H1 (cell line): ENCODE data around the gene NT5E. TPM values are rescaled to one million over a fixed set of nuclear protein-coding genes. Genes with fewer than 3 reads are reported as not detected.

Experiments
- ASH2L ChIP-seq: fragments of 200-600, 300-600 bp; sonication (generic); IDR thresholded peaks from one replicate; pipeline ENCODE4 v1.7.1; 2017; ENCODE audit warnings: low read length
- YY1 ChIP-seq: IDR thresholded peaks from 2 replicates; pipeline ENCODE4 v1.6.1; 2011; ENCODE audit warnings: low read depth, mild to moderate bottlenecking, low read length
- ZNF274 ChIP-seq: IDR thresholded peaks from 2 replicates; pipeline ENCODE4 v1.7.0; 2012; ENCODE audit warnings: low read length, borderline replicate concordance; ENCODE audit errors: extremely low read depth
- polyA plus RNA-seq, 7 experiments: library from polyadenylated mRNA; depleted of rRNA in 3 of 7; stranded (reverse) in 5 of 7; unstranded in 2 of 7; fragments of >200 nt in 5 of 7; fragments of 200-250 nt in 2 of 7; gene quantifications; 1 replicate in 5 of 7; 2 replicates in 1 of 7; 4 replicates in 1 of 7; pipeline versions ENCODE4 v1.2.1 to v1.2.3, GENCODE V29; 2011 to 2013; ENCODE audit warnings: missing spikeins in 2 of 7, mixed read lengths in 2 of 7
- total RNA-seq: library from RNA; stranded (reverse); fragmentation: NEBNext Ultra II Directional; extraction: Animal tissue kit (Norgen Biotek cat#: 25700); gene quantifications from 2 replicates; pipeline ENCODE4 v1.2.1, GENCODE V29; 2021

The NT5E gene
- total and polyA plus RNA-seq, 2 of the 8 experiments (the other 6 are each of a cell fraction or from before 2014, with no cell fraction given): 0.74 to 1.5 TPM

GRCh38 chr6:85493389-85493788, 43.5 kb downstream of the NT5E start (continued):
- TF ChIP-seq ZNF274 (no peak), YY1 (no peak), ASH2L (no peak)
